Heart right ventricle (tissue), 16 donors: ENCODE data around the gene TTLL5. TPM values are rescaled to one million over a fixed set of nuclear protein-coding genes. Genes with fewer than 3 reads are reported as not detected.
"Not testable (repeated sequence)": the region's sequence is repeated elsewhere in the genome, so short reads cannot be mapped to it uniquely, and the experiment has no call there.

Experiments
- ATAC-seq, 8 donors: fragments of 200-7000 bp; cut with Tn5 transposase; one replicate each; pipeline ENCODE4 v1.9.1; 2020; ENCODE audit warnings: mild to moderate bottlenecking in 8 of 8, moderate library complexity in 8 of 8, moderate number of reproducible peaks in 1 of 8
- DNase-seq, 2 donors: peaks; one replicate each; pipeline ENCODE4 v3.0.0-alpha.2; 2020
- H3K27ac ChIP-seq, 10 donors: fragments of 200-600 bp; sonication (generic) in 2 of 10; one replicate each; pipeline versions ENCODE4 v1.5.0 to v1.8.0; 2020 to 2022; ENCODE audit warnings: mild to moderate bottlenecking in 3 of 10
- H3K27me3 ChIP-seq, 7 donors: fragments of 200-600 bp; one replicate each; pipeline ENCODE4 v1.8.0; 2021 to 2022; ENCODE audit warnings: mild to moderate bottlenecking in 2 of 7
- H3K36me3 ChIP-seq, 9 donors: fragments of 200-600 bp; sonication (generic) in 1 of 9; one replicate each; pipeline versions ENCODE4 v1.5.0 to v1.8.0; 2020 to 2022; ENCODE audit warnings: mild to moderate bottlenecking in 2 of 9
- H3K4me1 ChIP-seq, 9 donors: fragments of 200-600 bp; sonication (generic) in 1 of 9; one replicate each; pipeline versions ENCODE4 v1.5.0 to v1.8.0; 2020 to 2022; ENCODE audit warnings: mild to moderate bottlenecking in 4 of 9
- H3K4me3 ChIP-seq, 10 donors: fragments of 200-600 bp; sonication (generic) in 2 of 10; one replicate each; pipeline versions ENCODE4 v1.5.0 to v1.8.0; 2020 to 2022; ENCODE audit warnings: mild to moderate bottlenecking in 7 of 10, moderate library complexity in 2 of 10
- H3K9me3 ChIP-seq, 11 donors: fragments of 200-600 bp in 10 of 11; sonication (generic) in 2 of 11; one replicate each; pipeline versions ENCODE4 v1.5.0 to v1.8.0; 2013 to 2022; ENCODE audit warnings: mild to moderate bottlenecking in 2 of 11, control low read depth in 1 of 11, moderate library complexity in 1 of 11
- CTCF ChIP-seq, 9 donors: fragments of 200-600 bp; sonication (generic) in 2 of 9; IDR thresholded peaks; one replicate each; pipeline versions ENCODE4 v1.5.0 to v1.8.0; 2021 to 2022; ENCODE audit warnings: antibody characterized with exemption in 9 of 9, mild to moderate bottlenecking in 5 of 9, moderate library complexity in 1 of 9
- WGBS, 2 donors: extraction: QIAGEN DNeasy Blood & Tissue Kit; methylation state at CpG; one replicate each; pipeline ENCODE4 v1.1.7; 2013; ENCODE audit warnings: inconsistent platforms in 1 of 2; 5-methylcytosine and 5-hydroxymethylcytosine counted together
- intact Hi-C, 10 donors: fragments of 100-400 bp; cut with DNase I; formaldehyde crosslinking; loops; one replicate each; pipeline versions ENCODE4 v1.11.1 to v1.14.2; 2022
- polyA plus RNA-seq, 2 donors: library from polyadenylated mRNA; stranded (reverse); fragments of 200-250 nt; gene quantifications; one replicate each; pipeline ENCODE4 v1.2.3, GENCODE V29; 2013
- total RNA-seq, 10 donors: library from RNA; stranded (reverse); fragmentation: NEBNext Ultra II Directional in 3 of 10; extraction: Animal tissue kit (Norgen Biotek cat#: 25700) in 3 of 10; gene quantifications; one replicate each; pipeline versions ENCODE4 v1.2.1 to v1.2.4, GENCODE V29; 2021 to 2023
- donor health status: Arrhythmogenic right ventricular cardiomyopathy.
- donor health status: ischemic (EF 13 %, LVEDD 7.1; RV severe dilation, severe dysfunction).
- donor health status: healthy with polysubstance abuse.
- donor health status: DM: no; HTN: yes; CAD: no.
- donor health status: DM: no; HTN: no; CAD: no.
- donor health status: ischemic (EF 25% LVEDD 6.9; RV normal size, moderate dysfunction).
- donor health status: ischemic (EF 25% LVEDD 5.7; RV mildly dilated, moderate dysfunction).
- donor health status: healthy.
- donor health status: DM: yes; HTN: yes; CAD: no.
- donor health status: Ischemic cardiomyopathy.
- donor health status: ischemic (EF 35%, LVEDD 5.7; RV mildly dilated, moderate dysfunction).
- donor health status: nonischemic (EF 11% LVEDD 7.7; RV severe dilation, severe dysfunction).
- donor health status: DM: yes; HTN: yes; CAD: no.
- donor health status: PGD.
- donor health status: ischemic (EF 29% LVEDD 5.4; RV normal size, mild dysfunction).
- donor health status: nonischemic (EF 23%, LVEDD 6.1; RV moderate dilation, normal function).

The TTLL5 gene
- total and polyA plus RNA-seq, 12 donors: 5.6 to 24.7 (median 17.6) TPM

- intact Hi-C loops: no loop called here
- Histone ChIP-seq H3K27ac (no peak overlapping the region), H3K9me3 (no peaks in the 10 kb centered on the region), H3K36me3 (peaks cover 0 to 3% (median 0%) of the 10 kb centered on the region in 9 donors), H3K27me3 (no peaks in the 10 kb centered on the region), H3K4me1 (peaks cover 0 to 24% (median 5%) of the 10 kb centered on the region in 9 donors), H3K4me3 (no peak overlapping the region)
- DNase-seq (no peak), ATAC-seq (no peak)
- TF ChIP-seq CTCF (IDR thresholded peaks at IDR 0.05): no peak
Observed at GRCh38 chr14:75844486-75844885, 183.4 kb downstream of the TTLL5 start.

- 78 to 82% methylated on average over 4 of the region's 4 CpGs for WGBS, 2 donors
- Histone ChIP-seq H3K36me3 (no peaks in the 10 kb centered on the region), H3K9me3 (no peaks in the 10 kb centered on the region), H3K27me3 (no peaks in the 10 kb centered on the region), H3K4me1 (peaks cover 0 to 24% (median 5%) of the 10 kb centered on the region in 9 donors), H3K4me3 (no peak overlapping the region), H3K27ac (no peak overlapping the region)
- no peak for TF ChIP-seq CTCF (IDR thresholded peaks at IDR 0.05)
- DNase-seq: no peak
- intact Hi-C loops: no loop called here
- ATAC-seq: peak in 1 of 8 donors; percentile 47
Observed at GRCh38 chr14:75845136-75845804, 184.2 kb downstream of the TTLL5 start.

GRCh38 chr14:75846694-75847093 lies 185.6 kb downstream of the TTLL5 start:
- DNase-seq, H3K36me3 ChIP-seq, intact Hi-C loops, H3K9me3 ChIP-seq, ATAC-seq, H3K27ac ChIP-seq, H3K4me3 ChIP-seq, H3K27me3 ChIP-seq: not testable (repeated sequence)
- 89 to 95% methylated on average over 5 of the region's 5 CpGs for WGBS, 2 donors
- peaks cover 0 to 24% (median 5%) of the 10 kb centered on the region in 9 donors for H3K4me1 ChIP-seq

DNA sequence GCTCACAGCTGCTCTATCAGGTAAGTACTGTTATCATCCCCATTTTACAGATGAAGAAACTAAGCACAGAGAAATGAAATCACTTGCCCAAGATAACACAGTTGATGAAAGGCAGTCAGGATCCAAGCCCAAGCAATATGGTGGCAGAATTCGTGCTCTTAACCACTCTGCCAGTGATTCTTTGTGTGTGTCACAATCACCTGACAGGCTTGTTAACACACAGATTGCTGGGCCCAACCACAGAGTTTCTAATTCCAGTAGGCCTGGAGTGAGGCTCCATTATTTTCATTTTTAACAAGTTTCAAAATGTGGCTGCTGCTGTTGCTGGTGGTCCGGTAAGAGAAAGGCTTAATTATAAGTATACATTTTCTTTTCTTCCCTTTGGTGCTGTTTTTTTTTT lies 186.5 kb downstream of the TTLL5 start:
- intact Hi-C loops: no loop called here
- peaks cover 0 to 18% (median 5%) of the 10 kb centered on the region in 9 donors for H3K4me1 ChIP-seq
- DNase-seq: no peak
- H3K9me3 ChIP-seq: no peaks in the 10 kb centered on the region
- ATAC-seq: no peak
- H3K4me3 ChIP-seq: no peak overlapping the region
- peak overlapping the region in 2 of 10 donors; percentile 25 to 49 for H3K27ac ChIP-seq
- no peaks in the 10 kb centered on the region for H3K36me3 ChIP-seq
- H3K27me3 ChIP-seq: no peaks in the 10 kb centered on the region
- WGBS, 2 donors: 91% methylated on average over 2 of the region's 2 CpGs
- no peak for TF ChIP-seq CTCF (IDR thresholded peaks at IDR 0.05)

DNA sequence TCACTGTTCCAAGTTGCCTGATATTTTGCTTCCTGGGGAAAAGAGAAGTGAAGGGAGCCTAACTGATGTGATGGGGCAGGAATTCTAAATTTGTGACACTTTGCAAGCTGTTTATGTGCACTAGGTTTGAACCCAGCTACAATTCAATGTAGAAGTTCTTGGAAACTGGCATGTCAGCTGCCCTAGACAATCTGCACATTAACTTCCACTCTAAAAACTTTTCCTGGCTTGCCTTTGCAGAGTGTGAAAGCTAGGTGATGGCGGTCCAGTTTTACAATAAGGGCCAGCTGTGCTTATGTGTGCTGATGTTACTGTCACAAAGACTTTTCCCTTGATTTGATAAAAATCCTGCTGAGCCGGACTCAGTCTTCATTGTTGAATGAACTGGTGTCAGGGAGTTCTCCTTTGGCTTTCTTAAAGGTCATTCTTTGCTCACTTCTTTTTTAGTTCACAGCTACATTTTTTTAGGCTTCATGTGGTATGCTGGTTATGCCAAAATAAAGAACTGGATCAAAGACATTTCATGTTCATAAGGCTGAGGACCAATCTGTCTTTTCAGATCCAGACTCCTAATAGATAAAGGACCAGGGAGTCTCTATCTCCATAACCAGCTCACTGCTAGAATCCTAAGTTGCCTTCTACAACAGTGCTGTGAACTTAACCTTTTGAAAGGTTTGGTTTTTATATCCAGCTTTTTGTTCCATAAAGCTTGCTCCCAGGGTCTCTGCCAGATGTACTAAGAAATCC lies 187.3 kb downstream of the TTLL5 start:
- peak in 1 of 8 donors; percentile 50 for ATAC-seq
- no peaks in the 10 kb centered on the region for H3K27me3 ChIP-seq
- H3K36me3 ChIP-seq: no peaks in the 10 kb centered on the region
- peaks cover 0 to 12% (median 0%) of the 10 kb centered on the region in 9 donors for H3K4me1 ChIP-seq
- 81 to 87% methylated on average over 2 of the region's 2 CpGs for WGBS, 2 donors
- H3K9me3 ChIP-seq: no peaks in the 10 kb centered on the region
- H3K27ac ChIP-seq: peak overlapping the region in 2 of 10 donors; percentile 25 to 49
- no peak overlapping the region for H3K4me3 ChIP-seq
- TF ChIP-seq CTCF (IDR thresholded peaks at IDR 0.05): no peak
- no peak for DNase-seq
- intact Hi-C loops: no loop called here
